Stimulated activated CD4-positive, alpha-beta T cell treated with anti-CD3 and anti-CD28 coated beads, Interleukin-1b, Interleukin-23, amount 100 ng/mL, for 1 hour (primary cell): ENCODE measurements around the gene MAST4.
"Not testable (repeated sequence)": the region's sequence is repeated elsewhere in the genome, so short reads cannot be mapped to it uniquely, and the experiment has no call there.

Experiments
- DNase-seq, 2 donors: peaks; one replicate each; pipeline ENCODE4 v3.0.0-alpha.2; 2020; ENCODE audit warnings: low read depth in 2 of 2

The MAST4 gene

GRCh38 chr5:66808663-66809062 is 212.5 kb downstream of the MAST4 start:
- DNase-seq: no peak

DNA sequence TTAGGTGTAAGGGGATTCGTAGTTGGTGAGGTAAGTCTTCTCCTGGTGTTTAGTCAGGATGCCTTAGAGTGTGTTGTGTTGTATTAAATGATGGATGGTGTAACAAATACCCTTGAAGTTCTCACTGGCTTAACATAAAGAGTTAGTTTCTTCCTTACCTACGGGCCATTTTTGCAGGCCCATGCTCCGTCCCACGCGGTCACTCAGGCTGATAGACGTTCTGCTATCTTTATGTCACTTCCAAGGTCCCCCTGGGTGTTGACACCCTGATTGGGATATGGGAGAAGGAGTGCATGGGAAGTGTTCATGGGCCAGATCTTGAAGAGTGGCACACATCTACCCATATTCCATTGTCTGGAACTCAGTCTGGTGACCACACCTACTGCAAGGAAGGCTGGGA is 214.0 kb downstream of the MAST4 start:
- no peak for DNase-seq

DNA sequence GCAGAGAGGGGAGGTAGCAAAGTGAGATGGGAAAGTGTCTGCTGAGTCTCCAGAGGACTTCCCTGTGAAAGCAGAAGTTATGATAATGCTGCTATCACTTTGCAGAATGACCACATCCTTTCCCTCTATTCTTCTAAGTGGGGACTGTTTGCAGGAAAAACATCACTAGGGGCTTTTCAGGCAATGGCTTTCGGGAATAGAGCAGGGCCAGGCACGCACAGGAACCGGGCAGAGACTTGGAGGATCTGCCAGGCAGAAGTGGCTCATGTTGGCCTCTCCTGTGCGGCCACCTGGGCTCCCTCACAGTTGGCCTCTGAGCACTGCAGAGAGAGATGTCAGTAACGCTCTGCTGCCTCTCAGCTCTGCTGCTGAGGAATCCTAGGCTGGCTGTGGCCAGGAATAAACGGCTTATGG is 214.7 kb downstream of the MAST4 start:
- DNase-seq: no peak

- no peak for DNase-seq
These were observed 216.1 kb downstream of the MAST4 start for GRCh38 chr5:66812291-66812690.

GRCh38 chr5:66813306-66813705 is 217.1 kb downstream of the MAST4 start:
- DNase-seq: no peak

DNA sequence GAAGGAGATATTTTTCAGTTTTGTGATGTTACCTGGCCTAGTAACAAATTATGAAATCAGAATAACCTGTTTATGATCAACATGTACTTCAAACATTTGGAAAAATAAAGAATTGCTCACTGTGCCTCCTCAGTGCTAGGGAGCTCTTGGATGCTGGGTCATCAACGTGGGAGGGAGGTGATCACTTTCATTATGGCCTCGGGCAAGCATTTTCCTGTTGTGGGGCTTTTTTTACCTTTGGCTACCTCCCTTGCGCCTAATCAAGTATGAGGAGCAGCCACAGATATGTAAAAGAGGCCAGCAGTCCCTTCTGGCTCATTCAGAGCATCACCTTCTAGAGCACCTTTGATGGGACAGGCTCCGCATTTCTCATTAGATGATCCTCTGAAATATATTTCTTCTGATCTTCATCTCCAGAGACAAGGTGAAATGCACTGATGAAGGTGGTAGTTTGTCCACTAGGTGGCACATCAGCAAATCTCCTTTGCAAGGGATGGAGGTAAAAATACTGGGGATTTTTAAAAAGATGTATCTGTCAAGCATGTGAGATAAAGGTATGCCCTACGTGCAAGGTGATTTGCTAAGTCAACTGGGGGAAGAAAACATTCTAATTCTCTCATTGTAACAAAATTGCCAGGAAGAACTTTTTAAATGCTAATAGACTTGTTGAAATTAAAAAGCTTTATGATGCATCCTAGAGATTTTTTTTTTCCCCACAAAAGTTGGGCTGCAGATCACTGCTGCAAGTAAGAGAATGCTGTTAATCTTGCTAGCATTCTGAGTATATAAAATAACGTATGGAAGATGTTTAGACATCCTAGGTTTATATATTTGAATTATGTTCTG is 218.2 kb downstream of the MAST4 start:
- DNase-seq: no peak

- DNase-seq: no peak
These were observed 222.2 kb downstream of the MAST4 start for GRCh38 chr5:66818304-66818934.

DNA sequence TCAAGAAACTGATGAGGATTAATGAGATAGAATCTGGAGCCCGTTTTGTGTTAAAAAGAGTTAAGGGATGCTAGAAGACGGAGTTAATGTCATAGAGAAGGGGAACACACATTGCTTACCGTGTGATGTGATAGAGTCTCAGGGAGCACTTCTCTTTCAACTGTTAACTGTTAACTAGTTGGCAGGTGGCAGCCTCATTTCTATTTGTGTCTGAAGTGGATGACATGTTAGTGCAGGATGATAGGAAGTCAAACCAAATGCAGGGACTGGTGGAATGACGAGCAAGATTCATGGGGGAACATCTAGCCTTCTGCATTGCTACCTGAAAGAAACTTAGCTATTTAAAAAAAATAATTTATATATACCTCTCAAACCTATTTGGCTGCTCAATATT is 222.7 kb downstream of the MAST4 start:
- DNase-seq: no peak

DNA sequence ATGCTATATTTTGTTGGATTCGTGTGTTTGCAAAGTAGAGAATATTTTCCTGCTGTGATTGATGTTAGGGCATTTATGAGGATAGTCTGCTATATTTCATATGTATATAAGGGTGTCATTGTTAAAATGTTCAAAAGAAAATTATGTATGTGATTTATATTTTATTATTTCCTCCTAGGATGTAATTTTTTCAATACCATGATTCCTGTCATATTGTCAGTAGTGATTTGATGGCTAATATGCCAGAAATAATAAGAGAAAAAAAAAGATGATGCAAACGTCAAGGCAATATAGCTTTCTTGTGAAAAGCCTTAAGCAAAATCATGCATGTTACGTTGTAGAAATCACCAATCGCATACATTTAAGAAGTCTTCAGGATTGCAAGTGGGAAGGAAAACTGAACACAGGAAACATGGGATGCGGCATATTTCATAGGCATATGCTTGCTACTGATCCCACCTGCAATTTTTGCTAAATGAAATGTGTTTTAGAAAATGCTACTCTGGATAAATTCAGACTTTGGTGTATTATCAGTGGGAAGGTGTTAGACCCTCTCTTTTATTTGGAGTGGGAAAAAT is 224.5 kb downstream of the MAST4 start:
- no peak for DNase-seq

DNA sequence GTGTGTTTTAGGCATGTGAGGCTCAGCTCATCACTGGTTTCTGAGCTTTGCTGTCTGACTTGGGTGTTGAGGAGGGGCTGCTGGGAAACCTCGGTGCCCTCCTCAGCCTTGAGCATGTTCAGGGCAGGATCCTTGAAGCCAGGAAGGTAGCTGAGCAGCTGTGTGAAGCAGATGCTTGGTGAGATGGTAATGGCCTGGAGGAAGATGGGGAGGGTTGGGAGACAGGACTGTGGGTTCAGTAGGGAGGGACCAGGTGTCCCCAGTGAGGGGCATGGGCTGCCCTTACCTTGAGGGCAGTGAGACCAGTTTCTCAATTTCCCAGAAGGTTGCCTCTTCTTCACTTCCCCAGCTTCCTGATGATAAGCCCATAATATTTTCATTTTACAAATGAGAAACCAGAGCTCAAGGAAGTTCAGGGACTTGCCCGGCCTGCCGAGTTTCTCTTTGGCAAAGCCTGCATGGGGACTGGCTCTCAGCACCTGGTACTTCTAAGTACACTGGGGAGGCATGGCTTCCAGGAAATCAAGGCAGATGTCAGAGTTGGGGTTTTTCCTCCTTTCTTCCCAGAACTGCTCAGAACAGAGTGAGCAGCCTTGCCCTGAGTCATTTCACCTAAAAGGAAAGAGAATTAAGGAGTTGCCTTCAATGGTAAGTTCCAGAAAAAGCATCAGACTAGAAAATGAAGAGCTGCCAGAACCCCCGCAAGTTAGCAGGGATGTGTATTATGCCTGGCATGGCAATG is 225.7 kb downstream of the MAST4 start:
- no peak for DNase-seq

- not testable (repeated sequence) for DNase-seq
These were observed 226.7 kb downstream of the MAST4 start for GRCh38 chr5:66822906-66823305.

DNA sequence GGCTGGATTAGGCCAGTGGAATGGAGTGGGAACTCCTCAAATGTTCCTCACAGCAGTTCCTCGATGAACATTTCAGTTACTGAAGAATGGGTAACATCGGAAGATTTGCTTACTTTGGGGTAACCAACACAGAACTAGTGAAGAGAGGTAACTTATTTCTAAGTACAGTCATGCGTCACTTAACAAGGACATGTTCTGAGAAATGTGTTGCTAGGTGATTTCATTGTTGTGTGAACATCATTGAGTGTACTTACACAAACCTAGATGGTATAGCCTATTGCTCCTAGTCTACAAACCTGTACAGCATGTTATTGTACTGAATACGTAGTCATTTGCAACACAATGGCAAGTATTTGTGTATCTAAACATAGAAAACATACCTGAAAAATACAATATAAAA is 228.3 kb downstream of the MAST4 start:
- DNase-seq: no peak

GRCh38 chr5:66826263-66826662 is 230.1 kb downstream of the MAST4 start:
- DNase-seq: no peak

- no peak for DNase-seq
These were observed 230.5 kb downstream of the MAST4 start for GRCh38 chr5:66826696-66827095.

DNA sequence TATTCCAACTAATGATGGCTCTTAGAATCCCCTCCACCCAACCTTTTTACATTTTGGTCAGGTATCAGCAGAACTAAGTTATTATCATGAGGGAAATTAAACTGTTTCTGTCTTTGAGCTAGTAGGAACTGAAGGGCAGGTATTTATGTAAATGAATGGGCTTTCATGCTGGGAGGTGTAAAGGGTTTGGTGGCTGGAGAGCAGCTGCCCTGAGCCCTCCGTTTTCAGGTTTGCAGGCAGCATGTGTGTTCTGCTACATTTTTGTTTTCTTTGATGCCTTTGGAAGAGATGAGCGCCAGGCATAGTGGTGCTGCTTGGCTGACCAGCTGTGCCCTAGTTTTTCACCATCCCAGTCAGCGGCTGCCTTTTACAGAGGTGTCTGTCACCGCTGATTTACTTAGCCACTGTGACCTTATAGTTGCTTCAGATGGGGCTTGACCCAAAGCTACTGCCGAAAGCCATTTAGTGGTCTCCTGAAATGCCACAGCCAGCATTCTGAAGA is 231.9 kb downstream of the MAST4 start:
- no peak for DNase-seq

GRCh38 chr5:66828548-66829357 is 232.6 kb downstream of the MAST4 start:
- no peak for DNase-seq

- DNase-seq: no peak
These were observed 233.1 kb downstream of the MAST4 start for GRCh38 chr5:66829358-66829674.

- DNase-seq: no peak
These were observed 233.6 kb downstream of the MAST4 start for GRCh38 chr5:66829826-66830225.

DNA sequence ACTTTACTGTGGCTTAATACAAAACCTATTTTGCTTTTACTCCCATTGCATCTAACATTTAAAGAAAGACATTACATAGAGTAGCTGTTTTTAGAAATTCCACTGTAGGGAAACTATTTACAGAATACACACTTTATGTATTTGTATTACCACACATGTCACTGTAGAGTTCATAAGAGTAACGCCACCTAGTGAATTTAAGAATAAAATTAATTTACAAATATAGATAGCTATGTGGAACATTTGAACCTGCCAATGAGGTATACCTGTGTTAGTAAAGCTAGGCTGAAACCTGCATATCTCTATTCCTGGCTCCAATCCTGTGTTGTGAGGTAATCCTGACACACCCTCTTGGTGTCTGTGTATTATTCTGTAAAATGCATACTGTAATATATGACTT is 234.4 kb downstream of the MAST4 start:
- no peak for DNase-seq

- DNase-seq: no peak
These were observed 243.5 kb downstream of the MAST4 start for GRCh38 chr5:66839636-66840185.

- no peak for DNase-seq
These were observed 244.4 kb downstream of the MAST4 start for GRCh38 chr5:66840511-66841013.
